HEK293T (cell line): ENCODE measurements around the gene THAP7.

Experiments used
- CTCF ChIA-PET: fragments of 350-600 bp; formaldehyde crosslinking; extraction: SDS; loops from one replicate; lab custom pipeline; 2021; ENCODE audit warnings: antibody characterized with exemption, inconsistent platforms; lab: Yijun Ruan, JAX
- POLR2A ChIA-PET: fragments of 350-600 bp; formaldehyde crosslinking; extraction: SDS; loops from one replicate; lab custom pipeline; 2020; ENCODE audit warnings: antibody characterized with exemption, inconsistent platforms; lab: Yijun Ruan, JAX
- DNase-seq: peaks from one replicate; pipeline ENCODE4 v3.0.0; 2012; ENCODE audit warnings: mixed read lengths; ENCODE audit errors: extremely low spot score
- ARNT ChIP-seq: fragments of 450-650 bp; IDR thresholded peaks from 2 replicates; pipeline ENCODE4 v1.6.1; 2017; ENCODE audit warnings: mild to moderate bottlenecking
- BHLHE40 ChIP-seq: fragments of 450-650 bp; IDR thresholded peaks from 2 replicates; pipeline ENCODE4 v1.6.1; 2016; ENCODE audit warnings: mild to moderate bottlenecking, moderate library complexity, borderline replicate concordance
- CTBP1 ChIP-seq: fragments of 450-650 bp; IDR thresholded peaks from 2 replicates; pipeline ENCODE4 v1.6.1; 2016; ENCODE audit warnings: borderline replicate concordance
- ELF4 ChIP-seq: fragments of 450-650 bp; IDR thresholded peaks from 2 replicates; pipeline ENCODE4 v1.6.1; 2017; ENCODE audit warnings: antibody characterized with exemption
- FOXA1 ChIP-seq: fragments of 450-650 bp; IDR thresholded peaks from 2 replicates; pipeline ENCODE4 v1.6.1; 2016; ENCODE audit warnings: mild to moderate bottlenecking
- FOXK2 ChIP-seq: fragments of 450-650 bp; IDR thresholded peaks from 2 replicates; pipeline ENCODE4 v1.6.1; 2016; ENCODE audit warnings: mild to moderate bottlenecking
- FOXM1 ChIP-seq: fragments of 450-650 bp; IDR thresholded peaks from 2 replicates; pipeline ENCODE4 v1.6.1; 2017; ENCODE audit warnings: mild to moderate bottlenecking, borderline replicate concordance
- HDGF ChIP-seq: fragments of 450-650 bp; IDR thresholded peaks from 2 replicates; pipeline ENCODE4 v1.6.1; 2017; ENCODE audit warnings: antibody characterized with exemption, borderline replicate concordance
- L3MBTL2 ChIP-seq: fragments of 450-650 bp; conservative IDR thresholded peaks from 2 replicates; pipeline ENCODE4 v1.6.1; 2016; ENCODE audit warnings: mild to moderate bottlenecking
- LEF1 ChIP-seq: fragments of 450-650 bp; IDR thresholded peaks from 2 replicates; pipeline ENCODE4 v1.6.1; 2017; ENCODE audit warnings: mild to moderate bottlenecking, borderline replicate concordance
- NFRKB ChIP-seq: fragments of 450-650 bp; IDR thresholded peaks from 2 replicates; pipeline ENCODE4 v1.6.1; 2016; ENCODE audit warnings: mild to moderate bottlenecking, moderate library complexity
- PKNOX1 ChIP-seq: fragments of 450-650 bp; IDR thresholded peaks from 2 replicates; pipeline ENCODE4 v1.6.1; 2016
- SP1 ChIP-seq: fragments of 450-650 bp; IDR thresholded peaks from 2 replicates; pipeline ENCODE4 v1.6.1; 2017
- SUZ12 ChIP-seq: fragments of 450-650 bp; IDR thresholded peaks from 2 replicates; pipeline ENCODE4 v1.6.1; 2016; ENCODE audit warnings: mild to moderate bottlenecking
- TARDBP ChIP-seq: fragments of 450-650 bp; IDR thresholded peaks from 2 replicates; pipeline ENCODE4 v1.6.1; 2016
- ZNF384 ChIP-seq: fragments of 450-650 bp; IDR thresholded peaks from 2 replicates; pipeline ENCODE4 v1.6.1; 2016

THAP7 gene

DNA sequence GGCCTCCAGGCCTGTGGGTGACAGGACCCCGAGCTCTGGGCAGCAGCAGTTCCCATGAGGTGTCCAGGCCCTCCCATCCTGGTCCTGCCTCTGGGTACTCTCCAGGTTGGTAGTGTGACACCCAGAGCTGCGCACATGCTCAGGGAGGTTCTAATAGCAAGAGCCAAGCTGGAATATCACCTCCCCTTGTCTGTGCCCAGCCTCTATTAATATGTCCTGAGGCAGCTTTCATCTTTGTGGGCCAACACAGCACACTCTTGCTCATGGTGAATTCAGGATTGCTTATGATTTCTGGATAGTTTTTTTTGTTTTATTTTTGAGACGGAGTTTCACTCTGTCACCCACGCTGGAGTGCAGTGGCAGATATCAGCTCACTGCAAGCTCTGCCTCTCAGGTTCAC is 16.4 kb upstream of the THAP7 start:
- CTCF ChIA-PET = interaction anchor here (0.7 kb wide), 1 partner anchor 18 kb away, joined by 6 read pairs; no protein-coding TSS in a partner anchor
- TF ChIP-seq CTBP1 (no peak), SP1 (no peak), PKNOX1 (no peak), ELF4 (no peak), FOXM1 (no peak)
- DNase-seq = no peak
- POLR2A ChIA-PET = interaction anchor here (1.7 to 2.3 kb wide), 2 partner anchors 15 to 36 kb away, joined by 4 to 5 read pairs; partner anchors contain the start of gene LZTR1

GRCh38 chr22:21016644-21017420 is 14.9 kb upstream of the THAP7 start:
- no peak for DNase-seq

GRCh38 chr22:21015466-21016006 is 13.6 kb upstream of the THAP7 start:
- ChIA-PET POLR2A (interaction anchor here (1.5 to 6.6 kb wide), 3 partner anchors 10 to 34 kb away, joined by 4 to 58 read pairs (median 22); partner anchors contain the start of genes LZTR1 and THAP7), CTCF (interaction anchor here (1.0 to 2.2 kb wide), 2 partner anchors 13 to 87 kb away, joined by 3 to 9 read pairs; no protein-coding TSS in a partner anchor)
- no peak for DNase-seq
- TF ChIP-seq ZNF384 = no peak
- no peak for TF ChIP-seq FOXM1
- no peak for TF ChIP-seq FOXA1
- TF ChIP-seq CTBP1 = no peak
- no peak for TF ChIP-seq NFRKB
- no peak for TF ChIP-seq HDGF
- TF ChIP-seq FOXK2 = no peak
- TF ChIP-seq LEF1 = no peak
- no peak for TF ChIP-seq PKNOX1
- TF ChIP-seq L3MBTL2 = no peak
- TF ChIP-seq ARNT = no peak
- no peak for TF ChIP-seq SUZ12
- no peak for TF ChIP-seq ELF4
- no peak for TF ChIP-seq BHLHE40
- TF ChIP-seq SP1 = no peak
- no peak for TF ChIP-seq TARDBP

More at GRCh38 chr22:21016644-21017420, 14.9 kb upstream of the THAP7 start:
- ChIA-PET POLR2A (interaction anchor here (1.3 to 6.6 kb wide), 3 partner anchors 15 to 35 kb away, joined by 4 to 58 read pairs (median 5); partner anchors contain the start of genes LZTR1 and THAP7), CTCF (no interaction called here)
- TF ChIP-seq SUZ12 (no peak), PKNOX1 (no peak), FOXM1 (no peak), HDGF (no peak), BHLHE40 (no peak), SP1 (no peak), CTBP1 (no peak), FOXA1 (no peak), LEF1 (no peak)

DNA sequence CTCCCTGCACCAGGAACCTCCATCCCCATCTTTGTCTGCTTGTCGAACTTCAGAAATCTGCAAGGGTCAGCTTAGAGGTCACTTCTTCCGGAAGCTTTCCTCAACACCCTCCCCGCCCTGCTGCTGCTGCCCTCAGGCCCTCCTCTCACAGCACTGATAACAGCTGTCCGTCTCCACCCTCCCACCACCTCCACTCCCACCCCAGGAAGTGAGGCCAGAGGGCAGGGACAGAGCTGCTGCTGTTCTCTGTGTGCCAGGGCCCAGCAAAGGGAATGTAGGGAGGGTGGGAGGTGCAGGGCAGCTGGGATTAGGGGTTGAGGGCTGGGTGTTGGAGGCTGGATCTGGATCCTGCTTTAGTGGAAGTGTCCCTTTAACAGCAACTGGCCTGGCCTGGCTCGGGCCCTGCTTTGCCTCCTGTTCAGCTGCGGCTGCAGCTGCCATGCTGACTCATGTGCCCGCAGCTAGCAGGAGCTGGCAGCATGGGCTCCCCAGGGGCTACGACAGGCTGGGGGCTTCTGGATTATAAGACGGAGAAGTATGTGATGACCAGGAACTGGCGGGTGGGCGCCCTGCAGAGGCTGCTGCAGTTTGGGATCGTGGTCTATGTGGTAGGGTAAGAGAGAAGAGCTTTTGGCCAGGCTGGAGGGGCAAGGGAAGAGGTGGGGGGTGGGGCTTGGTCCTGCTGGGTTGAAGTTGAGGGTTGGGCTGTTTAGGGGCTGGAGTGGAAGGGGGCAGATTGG is 13.0 kb upstream of the THAP7 start, which contains the start of gene P2RX6:
Gene P2RX6, plus strand, starts transcription at position 440 of the 740 bp plus-strand sequence. Its CDS starts 10 bp downstream, at position 450.
- ChIA-PET CTCF (interaction anchor here (1.0 to 2.2 kb wide), 2 partner anchors 12 to 88 kb away, joined by 3 to 9 read pairs; no protein-coding TSS in a partner anchor), POLR2A (interaction anchor here (1.5 to 6.6 kb wide), 3 partner anchors 9 to 33 kb away, joined by 4 to 58 read pairs (median 22); partner anchors contain the start of genes LZTR1 and THAP7)
- no peak for TF ChIP-seq ELF4
- TF ChIP-seq PKNOX1 = no peak
- no peak for TF ChIP-seq NFRKB
- TF ChIP-seq FOXA1 = no peak
- TF ChIP-seq BHLHE40 = no peak
- TF ChIP-seq FOXK2 = no peak
- no peak for TF ChIP-seq ARNT
- no peak for TF ChIP-seq L3MBTL2
- TF ChIP-seq TARDBP = no peak
- TF ChIP-seq ZNF384 = no peak
- DNase-seq = no peak
